ENCODE results near the gene ACMSD.

- TF ChIP-seq POLR2A (IDR thresholded peaks at IDR 0.05) (no peak), CTCF (IDR thresholded peaks at IDR 0.05) (no peak)
Observed at GRCh38 chr2:134835471-134835870, 2.9 kb upstream of the ACMSD start.
